GM19238 (cell line): Measurements from ENCODE around the gene SLC24A4.
"Not testable (repeated sequence)": the region's sequence is repeated elsewhere in the genome, so short reads cannot be mapped to it uniquely, and the experiment has no call there.

Experiments used
- DNase-seq: peaks from one replicate; pipeline ENCODE4 v3.0.0; 2011; ENCODE audit warnings: low spot score; ENCODE audit not compliant: insufficient read length

Gene SLC24A4

DNA sequence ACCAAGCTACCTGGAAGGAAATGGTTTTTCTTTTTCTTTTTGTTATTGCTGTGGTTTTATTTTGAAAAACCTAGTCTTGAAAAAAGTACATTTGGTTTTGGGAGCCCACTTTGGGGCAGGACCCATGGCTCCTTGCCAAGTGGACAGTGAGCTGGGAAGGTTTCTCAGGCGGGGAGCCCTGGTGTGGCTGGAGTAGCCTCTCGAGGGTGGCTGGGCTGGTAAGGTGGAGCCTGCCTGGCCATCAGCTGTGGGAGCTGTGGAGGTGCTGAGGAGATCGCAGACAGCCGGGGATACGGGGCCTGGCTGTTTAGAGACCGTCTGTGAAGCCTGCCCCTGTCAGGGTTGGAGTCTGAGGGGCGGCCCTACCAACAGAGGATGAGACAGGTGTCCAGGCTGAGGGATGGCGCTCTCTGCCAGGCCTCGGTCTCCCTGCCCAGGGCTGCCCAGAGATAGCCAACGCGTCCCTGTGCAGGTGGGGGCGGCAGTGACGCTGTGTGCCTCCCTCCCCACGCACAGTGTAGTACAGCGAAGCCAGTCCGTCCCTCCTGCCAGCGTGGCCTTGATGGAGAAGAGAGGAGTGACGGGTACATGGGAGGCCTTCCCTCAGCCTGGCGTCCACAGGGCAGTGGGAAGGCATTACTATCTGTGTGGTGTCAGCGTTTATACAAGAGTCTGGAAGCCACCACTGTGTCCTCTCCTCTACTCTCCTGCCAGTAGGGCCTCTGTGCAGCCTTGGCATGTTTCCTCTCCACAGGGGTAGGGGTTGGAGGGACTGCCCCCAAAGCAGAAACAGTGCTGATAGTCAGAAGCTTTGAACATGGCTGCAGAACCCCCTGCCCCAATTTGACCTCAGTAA is 196.5 kb downstream of the SLC24A4 start:
- no peak for DNase-seq

DNA sequence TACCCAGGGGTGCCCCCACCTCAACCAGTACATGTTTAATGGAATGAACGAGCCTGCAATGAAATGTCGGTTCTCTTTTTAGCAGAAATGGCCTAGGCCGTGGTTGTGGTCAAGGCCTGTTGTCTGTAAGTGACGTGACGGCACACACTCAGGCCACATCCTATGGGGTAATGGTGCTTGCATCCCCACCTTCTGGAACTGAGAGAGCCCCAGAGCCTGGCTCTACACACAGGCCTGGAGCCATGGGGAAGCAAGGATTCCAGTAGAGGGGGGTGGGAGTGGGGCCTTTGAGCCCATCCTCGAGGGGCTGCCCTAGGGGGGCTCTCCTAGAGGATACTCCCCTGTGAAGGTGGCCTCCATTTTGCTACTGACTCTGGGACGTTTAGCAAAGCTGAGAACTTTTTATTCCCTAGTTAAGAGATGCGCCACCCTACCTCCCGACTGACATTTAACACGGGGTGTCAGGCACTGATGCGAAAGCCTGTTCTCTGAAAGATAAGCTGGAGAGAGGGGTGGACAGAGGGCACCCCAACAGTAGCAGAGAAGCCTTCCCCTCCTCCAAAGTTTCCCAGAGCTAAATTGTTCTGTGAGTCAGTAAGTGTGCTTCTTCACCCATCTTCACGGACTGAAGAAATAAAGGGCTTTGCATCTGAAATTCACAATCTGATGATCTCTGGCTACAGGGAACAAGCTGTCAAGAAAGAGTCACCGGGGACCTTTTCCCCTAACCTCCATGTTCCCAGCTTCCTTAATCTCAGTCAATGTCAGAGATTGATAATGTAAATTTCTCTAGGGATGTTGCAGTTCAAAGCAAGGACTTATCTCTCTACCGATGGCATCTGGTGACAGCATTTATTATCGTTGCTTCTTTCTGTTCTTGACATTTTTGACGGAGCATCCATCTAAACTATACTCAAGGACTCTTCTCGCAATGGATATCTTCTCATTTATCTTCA is 197.4 kb downstream of the SLC24A4 start:
- DNase-seq, result no peak

DNA sequence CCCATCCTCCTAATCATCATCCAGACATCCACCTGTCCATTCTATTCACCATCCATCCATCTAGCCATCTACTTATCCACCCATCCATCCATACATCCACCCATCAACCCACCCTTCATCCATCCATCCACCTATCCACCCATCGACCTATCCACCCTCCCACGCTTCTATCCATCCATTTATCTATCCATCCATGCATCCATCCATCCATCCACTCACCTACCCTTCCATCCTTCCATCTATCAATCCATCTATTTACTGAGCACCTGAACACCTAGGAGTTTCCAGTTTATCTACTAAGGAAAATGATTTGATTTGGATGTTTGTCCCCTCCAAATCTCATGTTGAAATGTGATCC is 198.1 kb downstream of the SLC24A4 start:
- DNase-seq, result no peak

DNA sequence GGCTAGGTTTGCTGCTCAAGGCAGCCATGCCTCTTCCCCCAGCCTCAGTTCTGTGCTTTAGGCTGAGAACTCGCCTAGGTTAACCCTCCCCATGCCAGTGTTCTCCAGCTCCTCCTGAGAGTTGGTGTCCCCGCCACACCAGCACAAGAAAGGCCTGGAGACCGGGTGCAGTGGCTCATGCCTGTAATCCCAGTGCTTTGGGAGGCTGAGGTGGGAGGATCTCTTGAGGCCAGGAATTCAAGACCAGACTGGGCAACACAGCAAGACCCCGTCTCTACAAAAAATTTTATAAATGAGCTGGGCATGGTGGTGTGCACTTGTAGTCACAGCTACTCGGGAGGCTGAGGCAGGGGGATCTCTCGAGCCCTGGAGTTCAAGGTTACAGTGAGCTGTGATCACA is 200.8 kb downstream of the SLC24A4 start:
- no peak for DNase-seq

DNA sequence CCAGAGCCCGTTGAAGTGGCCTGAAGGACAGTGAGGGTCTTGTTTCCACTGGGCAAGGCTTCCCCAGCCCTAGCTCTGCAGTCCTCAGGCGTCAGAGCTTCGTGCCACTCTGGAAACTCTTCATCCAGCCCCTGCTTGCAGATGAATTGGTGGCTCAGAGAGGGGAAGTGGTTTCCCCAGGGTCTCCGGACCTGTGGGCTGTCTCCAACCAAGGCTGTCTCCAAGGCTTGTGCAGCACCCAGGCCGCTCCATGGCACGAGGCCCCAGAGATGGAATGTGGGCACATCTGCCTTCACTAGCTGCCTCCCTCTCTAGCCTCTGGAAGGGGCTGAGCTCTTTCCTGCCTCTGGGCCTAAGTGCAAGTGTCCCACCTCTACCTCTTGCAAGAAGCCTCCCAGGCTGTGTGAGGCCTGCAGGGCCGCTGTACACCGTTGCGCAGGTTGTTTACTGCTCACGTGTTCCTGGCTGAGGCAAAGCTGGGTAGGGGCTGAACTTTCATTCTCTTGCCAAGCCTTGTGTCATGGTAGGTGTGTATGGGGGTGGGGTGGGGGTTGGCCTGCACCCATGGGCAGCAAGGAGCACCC is 201.7 kb downstream of the SLC24A4 start:
- no peak for DNase-seq

DNA sequence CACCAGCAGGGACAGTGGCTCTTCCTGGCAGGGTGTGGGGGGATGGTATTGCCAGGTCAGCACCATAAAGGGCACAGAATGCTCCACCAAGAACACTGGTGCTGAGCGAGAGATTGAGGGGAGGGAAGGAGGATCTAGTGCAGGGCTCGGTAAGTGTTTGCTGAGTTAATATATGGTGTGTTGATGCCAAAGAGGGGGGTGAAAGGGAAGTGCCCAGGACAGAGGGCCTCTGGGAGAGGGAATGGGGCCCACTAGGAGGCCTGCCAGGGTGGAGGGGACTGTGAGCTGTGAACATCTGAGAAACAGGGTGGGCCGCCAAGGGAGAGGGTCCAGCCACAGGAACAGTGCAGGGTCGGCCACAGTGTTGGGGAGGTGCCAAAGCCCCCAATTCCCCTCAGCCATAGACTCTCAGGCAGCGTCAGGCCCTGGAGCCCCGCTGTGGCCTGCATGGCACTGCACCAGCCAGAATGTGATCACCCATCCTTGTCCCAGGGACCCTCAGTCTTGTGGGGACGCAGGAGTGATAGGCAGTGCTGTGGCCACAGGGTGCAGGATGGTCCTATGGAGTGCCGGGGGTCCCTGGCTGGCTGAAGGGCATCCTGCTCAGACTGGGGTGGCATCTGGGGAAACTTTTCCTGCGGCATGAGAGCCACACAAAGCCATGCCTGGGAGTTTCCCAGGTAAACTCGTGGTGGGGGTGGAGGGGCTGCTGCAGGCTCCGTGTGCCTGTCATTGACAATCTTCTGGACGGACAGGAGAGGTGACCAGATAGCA is 202.5 kb downstream of the SLC24A4 start:
- no peak for DNase-seq

DNA sequence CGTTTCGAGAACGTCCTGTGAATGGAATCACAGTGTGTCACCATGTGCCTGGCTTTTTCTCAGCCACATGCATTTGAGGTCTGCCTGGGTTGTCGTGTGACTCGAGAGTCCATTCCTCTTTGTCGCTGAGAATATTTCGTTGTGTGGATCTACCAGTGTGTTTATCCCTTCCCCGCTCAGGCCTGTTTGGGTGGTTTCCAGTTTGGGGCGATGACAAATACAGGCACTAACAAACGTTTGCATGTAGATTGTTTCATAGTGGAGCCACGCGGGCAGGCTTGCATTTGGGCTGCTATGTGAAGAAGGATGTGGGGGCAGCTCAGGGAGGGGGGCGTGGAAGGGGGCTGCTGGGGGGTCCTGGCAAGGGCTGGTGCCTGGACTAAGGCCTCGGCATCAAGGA is 204.8 kb downstream of the SLC24A4 start:
- DNase-seq, result no peak

DNA sequence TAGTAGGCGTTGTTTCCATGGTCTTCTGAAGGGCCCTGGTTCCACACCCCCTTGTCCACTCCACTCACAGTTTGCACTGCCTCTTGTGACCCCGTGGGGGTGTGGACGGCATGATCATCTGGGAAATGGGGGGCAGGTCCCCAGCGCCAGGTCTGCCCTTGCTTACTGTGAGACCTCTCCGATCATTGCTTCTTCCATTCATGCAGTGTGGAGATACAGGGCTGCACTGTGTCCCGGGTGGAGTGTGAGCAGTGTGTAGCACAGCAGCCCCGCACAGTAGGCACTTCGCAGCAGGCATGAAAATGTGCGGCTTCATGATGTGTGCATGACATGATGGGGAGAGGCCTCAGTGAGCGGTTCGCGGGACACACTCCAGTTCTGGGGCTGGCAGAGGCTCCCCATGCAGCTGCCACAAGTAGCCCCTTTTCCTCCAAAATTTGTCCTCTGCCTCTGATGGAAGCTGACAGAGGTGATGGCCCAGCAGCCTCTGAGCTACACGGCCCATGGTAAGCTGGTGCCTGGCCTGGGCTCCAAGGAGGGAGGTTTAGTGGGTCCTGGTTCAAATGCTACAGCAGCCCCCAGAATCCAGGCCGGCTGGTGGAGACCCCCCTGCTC is 205.6 kb downstream of the SLC24A4 start:
- DNase-seq, result no peak

DNA sequence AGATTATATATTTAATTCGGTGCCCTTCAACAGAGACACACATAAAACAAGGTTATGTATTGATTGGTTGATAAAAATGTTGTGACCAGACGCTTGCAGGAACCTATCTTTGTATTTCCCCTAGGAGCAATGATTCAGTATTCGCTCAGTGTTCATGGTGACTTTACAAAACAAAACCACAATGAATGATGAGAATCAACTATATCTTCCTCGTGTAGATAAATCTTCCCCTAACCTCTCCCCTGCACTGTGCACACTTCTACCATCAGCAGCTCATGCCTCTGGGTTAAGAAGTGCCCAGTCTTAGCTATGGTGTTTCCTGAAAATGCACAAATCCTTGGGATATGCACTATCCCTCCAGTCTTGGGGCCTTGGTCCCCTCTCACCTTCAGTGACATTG is 206.9 kb downstream of the SLC24A4 start:
- no peak for DNase-seq

DNA sequence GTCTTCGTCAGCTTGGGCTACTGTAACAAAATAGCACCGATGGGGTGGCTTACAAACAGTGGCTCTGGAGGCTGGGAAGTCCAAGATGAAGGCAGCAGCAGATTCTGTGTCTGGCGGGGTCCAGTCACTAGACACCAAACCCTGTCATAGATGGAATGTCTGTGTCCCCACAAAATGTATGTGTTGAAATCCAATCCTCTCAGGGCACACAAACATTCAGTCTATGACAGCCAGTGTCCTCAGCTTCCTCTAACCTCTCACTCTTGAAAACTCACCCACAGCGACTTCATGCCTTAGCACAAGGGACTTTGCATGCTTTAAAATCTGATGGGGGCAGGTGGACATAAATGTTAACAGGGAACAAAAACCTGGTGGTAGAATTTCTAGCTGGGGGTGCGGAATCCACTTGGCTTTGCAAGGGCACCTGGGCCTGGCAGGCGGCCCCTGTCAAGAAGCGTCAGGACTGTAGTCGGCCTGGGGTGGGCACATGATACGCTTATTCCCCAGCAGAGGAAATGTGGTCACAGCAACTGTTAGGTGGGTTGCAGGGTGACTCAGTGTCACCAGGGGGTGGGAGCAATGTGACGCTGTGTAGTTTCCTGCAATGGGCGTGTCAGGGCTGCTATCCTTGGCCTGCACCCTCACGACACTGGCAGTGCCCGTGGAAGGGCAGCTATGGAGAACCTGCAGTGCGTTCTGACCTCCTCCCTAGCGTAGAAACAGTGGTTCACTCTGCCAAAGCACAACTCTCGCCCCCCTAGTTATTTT is 208.3 kb downstream of the SLC24A4 start:
- DNase-seq, result no peak

DNA sequence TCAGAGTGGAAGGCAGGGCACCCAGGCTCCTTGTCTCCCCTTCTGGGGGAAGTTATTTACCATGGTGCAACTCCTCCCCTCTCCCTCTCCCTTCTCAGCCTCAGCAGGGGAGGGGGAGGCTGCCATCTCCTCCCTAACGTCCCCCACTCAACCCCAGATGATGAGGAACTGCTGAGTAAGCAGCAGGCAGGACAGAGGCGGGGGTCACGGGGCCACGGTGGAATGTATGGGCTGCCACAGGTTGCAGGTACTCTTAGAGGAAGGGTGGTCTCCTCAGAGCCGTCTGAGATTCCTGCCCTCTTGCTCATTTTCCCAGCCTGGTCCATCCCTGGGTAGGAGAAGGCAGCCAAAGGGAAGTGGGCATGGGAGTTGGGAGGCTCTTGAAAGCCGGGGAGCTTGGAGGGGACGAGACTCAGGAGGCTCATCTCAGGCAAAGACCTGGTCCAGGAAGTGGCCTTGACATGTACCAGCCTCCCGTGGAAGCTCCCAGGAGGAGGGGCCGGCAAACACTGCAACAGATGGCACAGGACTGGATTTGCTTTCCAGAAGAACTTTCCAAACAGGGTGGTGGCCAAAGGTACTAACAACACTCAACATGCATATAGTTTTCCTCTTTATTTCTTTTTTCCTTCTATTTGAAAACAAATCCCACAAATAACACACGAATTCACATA is 209.7 kb downstream of the SLC24A4 start:
- no peak for DNase-seq

DNA sequence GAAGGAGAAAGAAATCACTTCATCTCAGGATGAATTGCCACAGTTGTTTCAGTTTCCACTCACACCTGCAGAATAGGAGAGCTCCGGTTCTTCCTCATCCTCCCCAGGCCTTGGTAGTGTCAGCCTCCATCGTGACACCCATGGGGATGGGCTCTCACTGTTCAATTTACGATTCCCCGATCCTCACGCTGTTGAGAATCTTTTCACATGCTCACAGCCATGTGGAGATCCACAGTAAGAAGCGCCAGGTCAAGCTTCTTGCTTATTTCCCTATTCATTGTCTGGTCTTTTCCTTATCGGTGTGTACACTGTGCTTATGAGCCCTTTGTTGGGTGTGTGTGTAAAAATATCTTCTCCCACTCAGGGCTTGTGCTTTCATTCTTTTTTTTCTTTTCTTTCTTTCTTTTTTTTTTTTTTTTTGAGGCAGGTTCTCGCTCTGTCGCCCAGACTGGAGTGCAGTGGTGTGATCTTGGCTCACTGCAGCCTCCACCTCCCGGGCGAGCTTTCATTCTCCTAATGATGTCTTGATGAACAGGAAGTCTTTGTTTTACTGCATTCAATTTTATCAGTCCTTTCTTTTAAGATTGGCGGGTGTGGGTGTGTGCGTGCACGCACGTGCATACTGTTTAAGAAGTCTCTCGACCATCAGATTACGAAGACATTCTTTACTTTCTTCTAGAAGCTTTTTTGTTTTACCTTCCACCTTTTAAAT is 212.1 kb downstream of the SLC24A4 start:
- DNase-seq, result no peak

DNA sequence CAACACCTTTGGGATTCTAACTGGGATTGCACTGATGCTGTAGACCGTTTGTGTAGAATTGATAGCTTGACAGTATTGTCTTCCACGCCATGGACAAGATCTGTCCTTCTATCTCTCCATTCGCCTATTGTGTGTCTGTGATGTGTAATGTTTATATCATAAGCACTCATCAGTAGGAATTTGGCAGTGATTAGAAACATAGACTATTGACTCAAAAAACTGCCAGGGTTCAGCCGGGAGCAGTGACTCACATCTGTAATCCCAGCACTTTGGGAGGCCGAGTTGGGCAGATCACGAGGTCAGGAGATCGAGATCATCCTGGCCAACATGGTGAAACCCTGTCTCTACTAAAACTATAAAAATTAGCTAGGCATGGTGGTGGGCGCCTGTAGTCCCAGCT is 213.3 kb downstream of the SLC24A4 start:
- not testable (repeated sequence) for DNase-seq

DNA sequence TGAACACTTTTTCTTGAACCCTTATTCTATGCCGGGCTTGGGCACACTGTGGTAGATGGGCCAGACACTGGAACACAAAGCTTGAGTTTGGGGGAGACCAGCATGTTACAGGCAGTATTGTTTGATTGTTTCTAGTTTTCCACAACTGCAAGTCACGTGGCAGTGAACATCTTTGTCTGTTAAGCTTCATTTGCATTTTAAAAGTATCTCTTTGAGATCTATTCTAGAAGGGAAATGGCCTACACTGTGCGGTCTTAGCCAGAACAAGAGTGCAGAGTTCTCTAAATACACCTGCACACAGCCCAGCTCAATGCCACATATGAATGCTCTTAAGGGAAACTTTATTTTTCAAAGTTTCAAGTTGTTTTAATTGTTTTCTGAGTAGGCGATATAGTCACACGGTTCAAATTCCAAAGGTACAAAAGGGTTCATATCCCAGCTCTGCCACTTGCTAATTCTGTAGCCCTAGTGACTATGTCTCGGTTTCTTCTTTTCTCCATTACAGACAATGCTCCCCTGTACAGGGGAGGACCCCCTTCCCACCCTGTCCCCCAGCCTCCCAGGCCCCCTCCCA is 215.5 kb downstream of the SLC24A4 start:
- no peak for DNase-seq

DNA sequence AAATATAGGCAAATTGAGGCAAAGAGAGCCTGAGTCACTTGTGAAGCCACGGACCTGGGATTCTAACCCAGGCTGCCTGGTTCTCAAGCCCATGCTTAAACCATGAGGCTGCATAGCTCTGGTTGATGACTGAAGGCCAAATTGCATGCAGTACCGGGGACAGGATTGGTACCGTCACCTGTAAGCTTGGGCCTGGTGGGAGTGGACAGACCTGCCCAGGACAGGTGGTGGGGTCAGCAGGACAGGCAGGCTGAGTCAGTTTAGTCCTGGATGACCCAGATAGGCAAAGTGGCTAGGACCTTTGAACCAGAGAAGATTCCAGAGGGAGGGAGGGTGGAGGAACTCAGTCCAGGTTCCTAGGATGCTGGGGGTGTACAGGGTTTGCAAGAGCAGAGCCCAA is 216.5 kb downstream of the SLC24A4 start:
- DNase-seq, result no peak

DNA sequence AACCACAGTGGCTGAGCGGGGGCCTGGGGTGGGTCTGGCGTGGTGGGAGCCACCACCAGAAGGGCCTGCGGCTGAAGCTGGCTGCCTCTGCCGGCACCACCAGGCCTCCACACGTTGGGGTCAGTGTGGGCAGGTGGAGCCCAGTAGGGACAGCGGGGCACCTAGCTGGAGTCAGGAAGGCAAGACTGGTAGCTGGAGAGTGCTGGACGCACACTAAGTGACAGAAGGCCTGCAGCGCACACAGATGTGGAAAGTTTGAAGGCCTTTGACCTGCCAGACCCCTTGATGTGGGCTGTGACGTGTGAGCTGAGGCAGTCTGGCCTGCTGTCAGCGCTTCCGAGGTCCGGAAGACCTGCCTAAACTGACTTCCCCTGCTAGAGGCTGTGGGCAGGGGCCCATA is 216.9 kb downstream of the SLC24A4 start:
- DNase-seq, result no peak

DNA sequence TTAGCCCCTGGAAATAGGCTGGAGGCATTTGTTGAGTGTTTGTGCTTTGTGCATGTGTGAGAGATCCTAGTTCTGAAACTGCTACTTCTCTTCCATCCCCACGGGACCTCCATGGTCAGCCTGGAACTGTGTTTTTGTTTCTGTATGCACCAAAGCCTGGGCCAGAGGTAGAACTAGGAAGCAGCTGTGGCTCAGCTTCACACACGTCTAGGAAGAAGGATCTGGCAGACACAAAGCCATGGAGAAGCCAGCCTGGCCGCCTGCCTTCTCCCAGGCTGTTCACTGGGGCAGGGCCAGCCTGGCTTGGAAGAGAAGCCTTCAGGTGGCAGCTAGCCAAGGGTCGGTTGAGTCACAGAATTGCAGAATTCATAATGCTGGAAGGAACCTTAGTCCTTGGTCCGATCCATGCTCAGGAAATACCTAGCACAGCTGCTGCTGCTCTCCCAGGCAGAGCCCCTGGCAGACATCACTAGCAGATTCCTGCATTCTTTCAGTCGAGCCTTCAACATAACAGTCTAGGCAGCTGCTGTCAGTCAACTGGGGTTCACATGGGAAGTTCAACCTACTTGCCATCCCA is 217.6 kb downstream of the SLC24A4 start:
- DNase-seq, result no peak
